GM12872 (cell line): ENCODE measurements around the gene PPFIA1.

Experiments used
- CTCF ChIP-seq: IDR thresholded peaks from 3 replicates; pipeline ENCODE4 v1.5.1; 2011; ENCODE audit warnings: low read depth, mild to moderate bottlenecking, low read length, moderate library complexity; ENCODE audit not compliant: insufficient read depth

Gene PPFIA1

GRCh38 chr11:70419307-70420007 lies 149.0 kb downstream of the PPFIA1 start:
- no peak for TF ChIP-seq CTCF

DNA sequence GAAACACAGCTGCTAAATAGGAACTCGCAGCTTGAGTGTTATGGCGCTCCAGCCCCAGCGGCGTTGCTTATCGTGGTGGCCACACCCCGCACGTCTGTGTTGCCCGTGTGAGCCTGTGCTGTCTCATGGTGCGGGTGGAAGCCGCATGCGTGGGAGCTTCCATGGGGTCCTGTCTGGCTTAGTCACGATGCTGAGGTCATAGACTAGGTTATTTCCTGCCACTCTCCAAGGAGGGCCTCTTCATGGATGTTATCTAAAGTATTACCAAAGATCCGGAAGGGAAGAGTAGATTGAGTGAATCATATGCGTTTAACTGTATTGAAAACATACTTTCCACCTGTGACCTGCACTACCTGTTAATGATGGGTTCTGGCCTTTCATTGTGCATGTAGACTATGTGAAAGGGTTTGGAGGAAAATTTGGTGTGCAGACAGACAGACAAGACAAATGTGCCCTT lies 149.5 kb downstream of the PPFIA1 start:
- no peak for TF ChIP-seq CTCF

DNA sequence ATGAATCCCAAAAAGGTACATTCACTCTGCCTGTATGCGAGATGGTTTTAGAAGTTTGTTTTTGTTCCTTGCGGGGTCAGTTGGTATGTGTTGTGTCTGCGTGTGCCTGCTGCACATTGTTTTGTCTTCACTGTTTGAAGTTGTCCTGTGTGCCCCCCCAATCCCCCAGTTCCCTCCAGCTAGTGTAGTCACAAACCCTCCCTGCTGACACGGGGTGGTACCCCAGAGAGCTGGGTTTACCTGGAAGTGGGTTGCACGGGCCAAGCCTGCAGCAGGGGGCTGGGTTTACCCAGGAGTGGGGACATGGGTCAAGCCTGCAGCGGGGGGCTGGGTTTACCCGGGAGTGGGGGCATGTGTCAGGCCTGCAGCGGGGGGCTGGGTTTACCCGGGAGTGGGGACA lies 150.0 kb downstream of the PPFIA1 start:
- no peak for TF ChIP-seq CTCF

DNA sequence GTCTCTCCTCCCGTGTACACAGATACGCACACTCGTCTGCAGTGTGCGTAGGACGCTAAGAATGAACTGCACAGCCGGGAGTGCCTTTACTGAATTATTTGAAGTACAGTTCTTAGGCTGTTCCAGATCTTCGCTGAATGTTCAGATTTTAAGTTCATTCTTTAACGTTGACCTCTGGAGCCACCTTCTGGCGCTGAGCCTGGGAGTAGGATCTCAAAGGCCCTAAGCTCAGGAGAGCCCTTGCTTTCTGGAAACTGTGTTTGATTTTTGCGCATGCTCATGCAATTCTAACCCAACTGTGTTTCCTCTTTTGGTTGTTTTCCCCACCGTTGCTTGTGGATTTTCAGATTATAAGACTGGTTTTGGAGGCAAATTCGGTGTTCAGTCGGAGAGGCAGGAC lies 150.6 kb downstream of the PPFIA1 start:
- peak; percentile 16; the same call in 1 of the 3 replicates for TF ChIP-seq CTCF

DNA sequence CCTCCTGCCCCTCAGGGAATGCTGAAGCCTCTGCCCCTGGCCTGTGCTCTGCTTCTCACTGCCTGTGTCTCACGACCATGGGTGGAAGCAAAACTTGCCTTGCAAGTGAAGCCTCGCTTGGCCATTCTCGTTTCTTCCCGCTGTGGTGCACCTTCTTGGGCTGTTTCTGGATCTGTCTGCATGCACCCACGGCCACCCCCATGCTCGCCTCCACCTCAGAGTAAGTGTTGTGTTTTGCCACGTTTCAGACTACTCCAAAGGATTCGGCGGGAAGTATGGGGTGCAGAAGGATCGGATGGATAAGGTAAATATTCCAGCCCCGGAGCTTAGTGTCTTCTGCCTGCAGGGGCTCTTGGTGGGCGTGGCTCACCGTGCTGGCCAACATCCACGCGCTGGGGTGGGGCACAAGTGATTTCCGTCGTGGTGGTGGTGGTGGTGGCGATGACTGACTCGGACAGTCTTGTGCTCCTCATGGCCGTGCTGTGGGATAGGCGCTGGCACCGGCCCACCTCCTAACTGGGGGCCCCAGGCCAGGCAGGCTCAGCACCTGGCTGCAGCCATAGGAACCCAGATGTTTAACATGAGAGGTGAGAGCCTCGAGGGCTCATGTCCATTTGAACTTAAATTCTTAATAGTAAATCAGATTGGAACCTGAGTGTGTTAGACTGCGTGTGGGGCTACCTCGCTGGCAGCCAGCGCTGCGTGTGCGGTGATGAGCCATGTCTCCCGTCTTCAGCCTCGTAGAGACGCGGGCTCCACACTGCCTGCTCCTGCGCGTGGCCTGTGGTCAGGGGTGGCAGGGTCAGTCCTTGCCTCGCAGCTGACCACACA lies 152.4 kb downstream of the PPFIA1 start:
- no peak for TF ChIP-seq CTCF

DNA sequence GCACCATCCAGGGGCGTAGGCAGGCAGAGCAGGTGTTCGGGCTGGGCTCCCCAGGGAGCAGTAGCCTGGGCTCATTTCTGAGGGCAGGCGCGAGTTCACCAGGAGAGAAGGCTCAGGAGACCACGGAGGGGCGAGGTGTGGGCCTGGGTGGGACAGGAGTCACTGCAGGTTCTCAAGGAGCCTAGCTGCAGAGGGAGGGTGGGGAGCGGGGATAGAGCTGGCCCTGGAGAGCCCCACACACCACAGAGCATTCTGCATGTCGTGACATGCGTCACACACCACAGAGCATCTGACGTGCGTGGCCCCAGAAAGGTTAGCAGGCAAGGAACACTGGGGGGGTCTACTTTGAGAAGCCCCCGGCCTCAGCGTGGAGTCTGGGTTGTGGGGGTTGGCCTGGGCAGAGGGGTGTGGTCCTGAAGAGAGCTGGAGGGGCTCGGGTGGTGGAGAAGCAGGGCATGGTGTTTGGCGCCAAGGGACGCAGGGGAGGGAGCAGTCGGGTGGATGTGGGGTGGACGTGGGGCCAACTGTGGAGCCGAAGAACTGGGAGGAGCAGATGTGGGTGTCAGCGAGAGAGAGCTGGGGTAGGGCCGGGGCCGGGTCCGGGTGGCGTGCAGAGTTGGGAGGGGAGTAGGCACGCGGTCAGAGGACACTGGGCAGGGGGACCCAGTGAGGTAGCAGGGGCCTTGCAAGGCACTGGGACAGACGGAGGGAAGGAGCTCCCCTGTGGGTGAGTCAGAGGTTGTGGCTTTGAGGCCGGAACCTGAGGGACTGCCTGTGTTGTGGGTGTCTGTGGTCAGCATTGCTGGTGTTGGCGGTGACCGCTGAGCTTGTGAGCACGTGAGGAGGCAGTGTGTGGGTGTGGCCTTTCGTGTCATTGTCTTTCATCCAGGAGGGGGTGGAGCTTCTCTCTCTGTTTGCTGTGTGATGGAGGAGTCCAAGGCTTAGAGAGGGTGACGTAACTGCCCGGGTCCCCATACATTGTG lies 153.3 kb downstream of the PPFIA1 start:
- no peak for TF ChIP-seq CTCF
